MM.1S (cell line): Measurements from ENCODE around the gene TOP2B.

Experiments used
- CTCF ChIP-seq: fragments of 300-600 bp; sonication (generic); IDR thresholded peaks from 2 replicates; pipeline ENCODE4 v1.5.1; 2016; ENCODE audit warnings: antibody characterized with exemption, low read length, mixed read lengths
- EZH2 ChIP-seq: fragments of 300-600 bp; sonication (generic); optimal IDR thresholded peaks from 2 replicates; pipeline ENCODE3; 2017; ENCODE audit warnings: low read depth, mild to moderate bottlenecking, antibody characterized with exemption, low read length, mixed read lengths

- TF ChIP-seq CTCF (no peak), EZH2 (no peak)
Observed at GRCh38 chr3:25573386-25574171, 91.1 kb downstream of the TOP2B start.
